ENCODE measurements around the gene UGT1A3.

GRCh38 chr2:233791883-233792329, 63.1 kb downstream of the UGT1A3 start:
- TF ChIP-seq CTCF (IDR thresholded peaks at IDR 0.05) (no peak), EZH2 (IDR thresholded peaks at IDR 0.05; ENCODE audit: borderline replicate concordance, insufficient read depth, low read depth, low read length, poor library complexity, severe bottlenecking) (no peak)

Data from B cell (primary cell).